Stomach (tissue), 9 donors: Measurements from ENCODE around the gene TUBB1. TPM values are rescaled to one million over a fixed set of nuclear protein-coding genes. Genes with fewer than 3 reads are reported as not detected.
A peak's percentile ranks its signal among the peaks of the same experiment; 100 is the strongest.

Source experiments
- DNase-seq, 2 donors: peaks; one replicate each; pipeline versions ENCODE4 v3.0.0 to v3.0.0-alpha.2; 2013 to 2019
- H3K27ac ChIP-seq, 5 donors: fragments of 200-600 bp in 4 of 5; sonication (generic) in 4 of 5; one replicate each; pipeline ENCODE4 v1.5.1; 2013 to 2019; ENCODE audit warnings: mild to moderate bottlenecking in 1 of 5, moderate library complexity in 1 of 5
- H3K27me3 ChIP-seq, 3 donors: fragments of 200-600 bp; sonication (generic); one replicate each; pipeline ENCODE4 v1.5.1; 2017 to 2019; ENCODE audit warnings: mixed run types in 1 of 3
- H3K36me3 ChIP-seq, 4 donors: fragments of 200-600 bp; sonication (generic); 1 replicate in 3 of 4; 2 replicates in 1 of 4; pipeline ENCODE4 v1.5.1; 2016 to 2019
- H3K4me1 ChIP-seq, 4 donors: fragments of 200-600 bp; sonication (generic); one replicate each; pipeline ENCODE4 v1.5.1; 2016 to 2019
- H3K4me3 ChIP-seq, 4 donors: fragments of 200-600 bp; sonication (generic) in 3 of 4; one replicate each; pipeline ENCODE4 v1.5.1; 2016 to 2019; ENCODE audit warnings: mild to moderate bottlenecking in 1 of 4
- H3K9me3 ChIP-seq, 4 donors: fragments of 200-600 bp; sonication (generic); one replicate each; pipeline ENCODE4 v1.5.1; 2016 to 2019
- CTCF ChIP-seq, 7 experiments: fragments of 450-650 bp in 4 of 7; fragments of 200-600 bp in 3 of 7; sonication (generic) in 3 of 7; IDR thresholded peaks; one replicate each; pipeline ENCODE4 v1.5.1; 2016 to 2019; ENCODE audit warnings: antibody characterized with exemption in 7 of 7, control low read depth in 2 of 7, mild to moderate bottlenecking in 1 of 7
- EP300 ChIP-seq: sonication (generic); formaldehyde crosslinking; IDR thresholded peaks from one replicate; pipeline ENCODE4 v1.6.1; 2017; ENCODE audit warnings: antibody characterized with exemption
- POLR2A ChIP-seq, 4 donors: fragments of 450-650 bp; IDR thresholded peaks; one replicate each; pipeline ENCODE4 v1.6.1; 2016; ENCODE audit warnings: antibody characterized with exemption in 4 of 4, control low read depth in 2 of 4, mild to moderate bottlenecking in 1 of 4, moderate library complexity in 1 of 4
- POLR2AphosphoS5 ChIP-seq, 3 donors: sonication (generic); formaldehyde crosslinking; IDR thresholded peaks; one replicate each; pipeline ENCODE4 v1.6.1; 2016; ENCODE audit warnings: antibody characterized with exemption in 3 of 3
- WGBS, 5 donors: extraction: QIAGEN DNeasy Blood & Tissue Kit in 3 of 5; methylation state at CpG; one replicate each; pipeline versions ENCODE4 v1.1.5 to v1.1.7; 2013 to 2018; 5-methylcytosine and 5-hydroxymethylcytosine counted together
- intact Hi-C: fragments of 100-400 bp; cut with DNase I; formaldehyde crosslinking; loops from one replicate; pipeline ENCODE4 v1.15.1; 2023; ENCODE audit warnings: low total_unique reads
- polyA plus RNA-seq, 3 donors: library from polyadenylated mRNA; stranded (reverse); fragments of 200-250 nt; gene quantifications; one replicate each; pipeline ENCODE4 v1.2.3, GENCODE V29; 2013
- total RNA-seq, 5 donors: library from RNA; depleted of rRNA; stranded (reverse); fragments of >200 nt; gene quantifications; one replicate each; pipeline versions ENCODE4 v1.1.0 to v1.2.3, GENCODE V29; 2014 to 2016
- donor health status: healthy with polysubstance abuse.
- donor health status: Bipolar disorder and iron deficiency.
- donor health status: healthy.

TUBB1 gene
- total and polyA plus RNA-seq, 8 donors: 0.03 to 0.55 (median 0.12) TPM; not detected in 5

GRCh38 chr20:59031564-59032022 is 12.4 kb downstream of the TUBB1 start:
- H3K9me3 ChIP-seq: no peaks in the 10 kb centered on the region
- no peak for DNase-seq
- H3K27ac ChIP-seq: peak overlapping the region; percentile 88 to 94 (median 91)
- intact Hi-C loops: no loop called here
- H3K4me1 ChIP-seq: peaks cover 32 to 58% (median 50%) of the 10 kb centered on the region in 4 donors
- WGBS, 5 donors: 7 to 23% (median 11%) methylated on average over 13 of the region's 13 CpGs
- no peak for TF ChIP-seq POLR2A (IDR thresholded peaks at IDR 0.05)
- TF ChIP-seq POLR2AphosphoS5 (IDR thresholded peaks at IDR 0.05): no peak
- TF ChIP-seq EP300: no peak
- no peak for TF ChIP-seq CTCF (IDR thresholded peaks at IDR 0.05)
- H3K27me3 ChIP-seq: no peaks in the 10 kb centered on the region
- H3K4me3 ChIP-seq: peak overlapping the region; percentile 78 to 85 (median 82)
- peaks cover 25 to 66% (median 58%) of the 10 kb centered on the region in 4 donors for H3K36me3 ChIP-seq

- Histone ChIP-seq H3K4me1 (peaks cover 32 to 52% (median 48%) of the 10 kb centered on the region in 4 donors), H3K27ac (peak within 1 kb of the TSS; percentile 88 to 94 (median 91)), H3K9me3 (no peaks in the 10 kb centered on the region), H3K4me3 (peak within 1 kb of the TSS; percentile 78 to 85 (median 82)), H3K27me3 (no peaks in the 10 kb centered on the region), H3K36me3 (peaks cover 30 to 66% (median 59%) of the 10 kb centered on the region in 4 donors)
- no peak for TF ChIP-seq EP300
- TF ChIP-seq CTCF (IDR thresholded peaks at IDR 0.05): no peak
- peak in 2 of 4 donors; percentile 43 to 73 for TF ChIP-seq POLR2A (IDR thresholded peaks at IDR 0.05)
- peak; percentile 33 to 96 (median 92) for TF ChIP-seq POLR2AphosphoS5 (IDR thresholded peaks at IDR 0.05)
- WGBS, 5 donors: 0 to 1% (median 1%) methylated on average over 37 to 86 of the region's 86 CpGs
- intact Hi-C loops: no loop called here
- DNase-seq: peak; percentile 97 to 99
Observed at GRCh38 chr20:59032023-59032712, 12.9 kb downstream of the TUBB1 start, which contains the start of gene ATP5F1E. ATP5F1E (minus strand) TSS chr20:59032335; CDS start chr20:59032251, 84 bp downstream.

GRCh38 chr20:59032713-59033059 is 13.5 kb downstream of the TUBB1 start:
- intact Hi-C loops: no loop called here
- peaks cover 35 to 66% (median 59%) of the 10 kb centered on the region in 4 donors for H3K36me3 ChIP-seq
- H3K4me1 ChIP-seq: peaks cover 32 to 47% (median 43%) of the 10 kb centered on the region in 4 donors
- TF ChIP-seq EP300 (no peak), POLR2AphosphoS5 (IDR thresholded peaks at IDR 0.05) (no peak), POLR2A (IDR thresholded peaks at IDR 0.05) (no peak), CTCF (IDR thresholded peaks at IDR 0.05) (peak in 1 of 7 experiments; percentile 15)
- no peaks in the 10 kb centered on the region for H3K9me3 ChIP-seq
- H3K27me3 ChIP-seq: no peaks in the 10 kb centered on the region
- H3K27ac ChIP-seq: peak overlapping the region; percentile 88 to 94 (median 91)
- no peak for DNase-seq
- WGBS, 5 donors: 1 to 5% (median 2%) methylated on average over 10 to 13 of the region's 13 CpGs
- peak overlapping the region; percentile 78 to 85 (median 82) for H3K4me3 ChIP-seq

GRCh38 chr20:59033093-59033492 is 13.9 kb downstream of the TUBB1 start:
- H3K4me3 ChIP-seq: peak overlapping the region in 3 of 4 donors; percentile 78 to 85 (median 80)
- no peaks in the 10 kb centered on the region for H3K27me3 ChIP-seq
- WGBS, 5 donors: 95 to 100% (median 98%) methylated on average over 1 of the region's 1 CpG
- peaks cover 32 to 43% (median 39%) of the 10 kb centered on the region in 4 donors for H3K4me1 ChIP-seq
- TF ChIP-seq EP300 (no peak), CTCF (IDR thresholded peaks at IDR 0.05) (no peak)
- no peaks in the 10 kb centered on the region for H3K9me3 ChIP-seq
- intact Hi-C loops: no loop called here
- H3K36me3 ChIP-seq: peaks cover 40 to 66% (median 59%) of the 10 kb centered on the region in 4 donors
- peak overlapping the region in 4 of 5 donors; percentile 91 to 94 (median 92) for H3K27ac ChIP-seq
- no peak for DNase-seq
